GM18520 (cell line): Measurements from ENCODE around the gene LRRC4C.

ENCODE experiments used
- ATAC-seq: cut with Tn5 transposase; IDR thresholded peaks from one replicate; pipeline ENCODE4 v1.9.1; 2021; ENCODE audit not compliant: unreplicated experiment

The LRRC4C gene

GRCh38 chr11:40722179-40722795, 737.2 kb downstream of the LRRC4C start:
- ATAC-seq = no peak

- no peak for ATAC-seq
Measured at GRCh38 chr11:40716344-40717130, 742.9 kb downstream of the LRRC4C start.

- ATAC-seq = no peak
Measured at GRCh38 chr11:40713083-40713482, 746.4 kb downstream of the LRRC4C start.

GRCh38 chr11:40701027-40701426, 758.4 kb downstream of the LRRC4C start:
- ATAC-seq = no peak

- ATAC-seq = no peak
Measured at GRCh38 chr11:40689823-40690222, 769.6 kb downstream of the LRRC4C start.

GRCh38 chr11:40688369-40688768, 771.1 kb downstream of the LRRC4C start:
- no peak for ATAC-seq

GRCh38 chr11:40686765-40687164, 772.7 kb downstream of the LRRC4C start:
- ATAC-seq = no peak

GRCh38 chr11:40683010-40683409, 776.4 kb downstream of the LRRC4C start:
- no peak for ATAC-seq

GRCh38 chr11:40679276-40679675, 780.2 kb downstream of the LRRC4C start:
- ATAC-seq = no peak

GRCh38 chr11:40647295-40647694, 812.2 kb downstream of the LRRC4C start:
- ATAC-seq = no peak

GRCh38 chr11:40642284-40642683, 817.2 kb downstream of the LRRC4C start:
- no peak for ATAC-seq

GRCh38 chr11:40619654-40620053, 839.8 kb downstream of the LRRC4C start:
- no peak for ATAC-seq

GRCh38 chr11:40606800-40607199, 852.7 kb downstream of the LRRC4C start:
- ATAC-seq = no peak

- ATAC-seq = no peak
Measured at GRCh38 chr11:40602866-40603552, 856.4 kb downstream of the LRRC4C start.

- ATAC-seq = no peak
Measured at GRCh38 chr11:40597546-40598113, 861.8 kb downstream of the LRRC4C start.

GRCh38 chr11:40573254-40573891, 886.1 kb downstream of the LRRC4C start:
- no peak for ATAC-seq

GRCh38 chr11:40569947-40570531, 889.4 kb downstream of the LRRC4C start:
- no peak for ATAC-seq

GRCh38 chr11:40567392-40567791, 892.1 kb downstream of the LRRC4C start:
- ATAC-seq = no peak

GRCh38 chr11:40544162-40544561, 915.3 kb downstream of the LRRC4C start:
- ATAC-seq = no peak

GRCh38 chr11:40542821-40543220, 916.6 kb downstream of the LRRC4C start:
- ATAC-seq = no peak

- no peak for ATAC-seq
Measured at GRCh38 chr11:40537734-40538133, 921.7 kb downstream of the LRRC4C start.
